Spleen (tissue), 11 donors: ENCODE data around the gene GSG1L. TPM values are rescaled to one million over a fixed set of nuclear protein-coding genes. Genes with fewer than 3 reads are reported as not detected.
A peak's percentile ranks its signal among the peaks of the same experiment; 100 is the strongest.

Source experiments
- DNase-seq: peaks from one replicate; pipeline ENCODE4 v3.0.0-alpha.2; 2020
- H3K27ac ChIP-seq, 8 donors: fragments of 200-600 bp; sonication (generic) in 7 of 8; 1 replicate in 4 of 8; 2 replicates in 4 of 8; pipeline versions ENCODE4 v1.5.0 to v1.8.0; 2016 to 2021; ENCODE audit warnings: inconsistent platforms in 4 of 8, mild to moderate bottlenecking in 4 of 8, moderate library complexity in 1 of 8
- H3K27me3 ChIP-seq, 7 donors: fragments of 200-600 bp; sonication (generic) in 6 of 7; replicated peaks in 1 of 7; 1 replicate in 4 of 7; 2 replicates in 3 of 7; pipeline versions ENCODE4 v1.5.0 to v1.8.0; 2016 to 2021; ENCODE audit warnings: inconsistent platforms in 3 of 7, mild to moderate bottlenecking in 1 of 7
- H3K36me3 ChIP-seq, 6 donors: fragments of 200-600 bp; sonication (generic) in 5 of 6; 1 replicate in 4 of 6; 2 replicates in 2 of 6; pipeline versions ENCODE4 v1.5.0 to v1.8.0; 2016 to 2021; ENCODE audit warnings: inconsistent platforms in 2 of 6
- H3K4me1 ChIP-seq, 6 donors: fragments of 200-600 bp; sonication (generic) in 5 of 6; 1 replicate in 3 of 6; 2 replicates in 3 of 6; pipeline versions ENCODE4 v1.5.0 to v1.8.0; 2016 to 2021; ENCODE audit warnings: inconsistent platforms in 3 of 6
- H3K4me3 ChIP-seq, 8 donors: fragments of 200-600 bp; sonication (generic) in 7 of 8; 1 replicate in 4 of 8; 2 replicates in 4 of 8; pipeline versions ENCODE4 v1.5.0 to v1.8.0; 2016 to 2021; ENCODE audit warnings: inconsistent platforms in 4 of 8, mild to moderate bottlenecking in 4 of 8, moderate library complexity in 2 of 8
- H3K9me3 ChIP-seq, 8 donors: fragments of 200-600 bp; sonication (generic) in 7 of 8; 1 replicate in 4 of 8; 2 replicates in 4 of 8; pipeline versions ENCODE4 v1.5.0 to v1.8.0; 2016 to 2021; ENCODE audit warnings: inconsistent platforms in 4 of 8
- CTCF ChIP-seq, 11 experiments: fragments of 200-600 bp in 7 of 11; fragments of 450-650 bp in 4 of 11; sonication (generic) in 4 of 11; IDR thresholded peaks in 8 of 11; conservative IDR thresholded peaks in 3 of 11; 1 replicate in 7 of 11; 2 replicates in 4 of 11; pipeline versions ENCODE4 v1.4.0 to v1.8.0; 2016 to 2021; ENCODE audit warnings: antibody characterized with exemption in 11 of 11, inconsistent platforms in 4 of 11, mild to moderate bottlenecking in 1 of 11
- POLR2A ChIP-seq, 3 donors: fragments of 450-650 bp; IDR thresholded peaks; one replicate each; pipeline ENCODE4 v1.5.1; 2017; ENCODE audit warnings: antibody characterized with exemption in 3 of 3, mild to moderate bottlenecking in 1 of 3
- POLR2AphosphoS5 ChIP-seq, 3 donors: sonication (generic); formaldehyde crosslinking; IDR thresholded peaks; one replicate each; pipeline ENCODE4 v1.5.1; 2017; ENCODE audit warnings: antibody characterized with exemption in 3 of 3
- WGBS, 5 donors: extraction: QIAGEN DNeasy Blood & Tissue Kit in 3 of 5; methylation state at CpG; one replicate each; pipeline versions ENCODE4 v1.1.5 to v1.1.7; 2013 to 2018; 5-methylcytosine and 5-hydroxymethylcytosine counted together
- intact Hi-C: fragments of 100-400 bp; cut with DNase I; formaldehyde crosslinking; loops from one replicate; pipeline ENCODE4 v1.15.0; 2023; ENCODE audit warnings: low total_unique reads
- polyA plus RNA-seq, 3 donors: library from polyadenylated mRNA; stranded (reverse); fragments of 200-250 nt; gene quantifications; one replicate each; pipeline ENCODE4 v1.2.1, GENCODE V29; 2013
- total RNA-seq, 7 donors: library from RNA; depleted of rRNA in 3 of 7; stranded (reverse); fragments of >200 nt in 3 of 7; fragmentation: NEBNext Ultra II Directional in 4 of 7; extraction: Animal tissue kit (Norgen Biotek cat#: 25700) in 4 of 7; gene quantifications; one replicate each; pipeline versions ENCODE4 v1.1.0 to v1.2.1, GENCODE V29; 2016 to 2021
- donor health status: healthy with polysubstance abuse.
- donor health status: DM: no; HTN: no; CAD: no; lungs with moderate emphysema.
- donor health status: DM: no; HTN: no; CAD: no.
- donor health status: Bipolar disorder and iron deficiency.
- donor health status: healthy.
- donor health status: DM: no; HTN: no; CAD: no.
- donor health status: DM: yes; HTN: yes; CAD: no.

GSG1L gene
- total and polyA plus RNA-seq, 10 donors, result 0.22 to 0.58 (median 0.43) TPM; not detected in 6

DNA sequence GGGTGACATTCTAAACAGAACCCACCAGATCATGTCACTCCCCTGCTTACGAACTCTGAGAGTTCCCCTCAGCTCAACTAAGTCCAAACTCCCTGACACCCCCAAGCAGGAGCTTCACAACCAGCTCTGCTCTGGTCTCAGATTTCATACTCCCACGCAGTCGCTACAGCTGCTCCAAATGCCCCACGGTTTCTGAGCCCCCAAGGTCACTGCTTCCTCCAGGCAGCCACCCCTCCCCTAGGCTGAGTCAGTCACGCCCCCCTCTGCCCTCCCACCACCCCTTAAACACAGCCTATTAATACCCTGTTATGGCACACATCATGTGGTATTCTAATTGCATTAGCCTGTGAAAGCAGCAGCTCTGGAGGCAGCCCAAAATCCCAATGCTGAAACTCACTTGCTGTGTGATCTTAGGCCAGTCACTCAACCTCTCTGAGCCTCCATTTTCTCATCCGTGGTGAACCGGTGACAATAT lies 51.5 kb downstream of the GSG1L start:
- Histone ChIP-seq H3K27ac (peak overlapping the region in 4 of 8 donors; percentile 28 to 61 (median 42)), H3K4me3 (no peak overlapping the region), H3K36me3 (no peaks in the 10 kb centered on the region), H3K9me3 (no peaks in the 10 kb centered on the region), H3K4me1 (peaks cover 0 to 22% (median 3%) of the 10 kb centered on the region in 6 donors), H3K27me3 (peaks cover 0 to 48% (median 0%) of the 10 kb centered on the region in 7 donors)
- TF ChIP-seq POLR2A (IDR thresholded peaks at IDR 0.05), result no peak
- peak in 1 of 3 donors; percentile 28 for TF ChIP-seq POLR2AphosphoS5 (IDR thresholded peaks at IDR 0.05)
- TF ChIP-seq CTCF (IDR thresholded peaks at IDR 0.05 in 8 of 11, conservative IDR thresholded peaks at IDR 0.05 in 3 of 11), result no peak
- DNase-seq, result no peak
- intact Hi-C loops, result no loop called here
- WGBS, 5 donors, result 54 to 64% (median 57%) methylated on average over 7 of the region's 7 CpGs

DNA sequence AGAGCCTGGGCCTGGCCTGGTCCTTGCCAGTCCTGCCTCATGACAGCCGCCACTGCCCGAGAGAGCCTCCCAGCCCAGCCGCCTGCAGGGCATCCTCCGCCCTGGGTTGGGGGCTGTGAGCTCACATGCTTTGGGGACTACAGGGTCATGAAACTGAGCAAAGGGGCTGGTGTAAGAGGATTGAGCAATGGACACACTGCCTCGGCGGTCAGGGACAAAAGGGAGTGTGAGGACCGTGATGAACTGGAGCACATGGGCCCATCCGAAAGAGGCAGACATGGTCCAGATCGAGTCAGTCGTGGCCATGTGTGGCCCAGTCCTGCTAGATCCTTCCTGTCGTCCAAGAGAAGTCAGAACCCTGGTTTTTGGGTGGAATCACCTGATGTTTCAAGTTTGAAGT lies 52.3 kb downstream of the GSG1L start:
- H3K27ac ChIP-seq, result peak overlapping the region in 6 of 8 donors; percentile 16 to 61 (median 30)

GRCh38 chr16:28010671-28011070 lies 52.8 kb downstream of the GSG1L start:
- no peak for TF ChIP-seq POLR2AphosphoS5 (IDR thresholded peaks at IDR 0.05)
- TF ChIP-seq POLR2A (IDR thresholded peaks at IDR 0.05), result no peak
- TF ChIP-seq CTCF (IDR thresholded peaks at IDR 0.05 in 8 of 11, conservative IDR thresholded peaks at IDR 0.05 in 3 of 11), result no peak
- intact Hi-C loops, result no loop called here
- Histone ChIP-seq H3K36me3 (no peaks in the 10 kb centered on the region), H3K4me3 (no peak overlapping the region), H3K27ac (peak overlapping the region in 6 of 8 donors; percentile 16 to 61 (median 30)), H3K9me3 (no peaks in the 10 kb centered on the region), H3K4me1 (peaks cover 0 to 22% (median 3%) of the 10 kb centered on the region in 6 donors), H3K27me3 (peaks cover 0 to 44% (median 0%) of the 10 kb centered on the region in 7 donors)
- no peak for DNase-seq
- whole genome bisulfite sequencing, 5 donors, result 22 to 38% (median 33%) methylated on average over 6 to 9 of the region's 9 CpGs

More for the DNA sequence above, 52.3 kb downstream of the GSG1L start:
- peaks cover 0 to 22% (median 3%) of the 10 kb centered on the region in 6 donors for H3K4me1 ChIP-seq
- H3K36me3 ChIP-seq, result no peaks in the 10 kb centered on the region
- no peak for DNase-seq
- whole genome bisulfite sequencing, 5 donors, result 75 to 87% (median 83%) methylated on average over 10 to 11 of the region's 11 CpGs
- peaks cover 0 to 48% (median 0%) of the 10 kb centered on the region in 7 donors for H3K27me3 ChIP-seq
- no peaks in the 10 kb centered on the region for H3K9me3 ChIP-seq
- H3K4me3 ChIP-seq, result no peak overlapping the region
- intact Hi-C loops, result no loop called here
- TF ChIP-seq POLR2AphosphoS5 (IDR thresholded peaks at IDR 0.05), result no peak
- TF ChIP-seq POLR2A (IDR thresholded peaks at IDR 0.05), result no peak
- TF ChIP-seq CTCF (IDR thresholded peaks at IDR 0.05 in 8 of 11, conservative IDR thresholded peaks at IDR 0.05 in 3 of 11), result no peak

- Histone ChIP-seq H3K27me3 (peaks cover 0 to 37% (median 0%) of the 10 kb centered on the region in 7 donors), H3K4me1 (peaks cover 0 to 22% (median 3%) of the 10 kb centered on the region in 6 donors), H3K36me3 (no peaks in the 10 kb centered on the region), H3K9me3 (no peaks in the 10 kb centered on the region), H3K27ac (peak overlapping the region in 1 of 8 donors; percentile 21), H3K4me3 (no peak overlapping the region)
- DNase-seq, result peak; percentile 38
- intact Hi-C loops, result no loop called here
- 62 to 74% (median 70%) methylated on average over 17 of the region's 17 CpGs for WGBS, 5 donors
- TF ChIP-seq CTCF (IDR thresholded peaks at IDR 0.05 in 8 of 11, conservative IDR thresholded peaks at IDR 0.05 in 3 of 11) (no peak), POLR2A (IDR thresholded peaks at IDR 0.05) (no peak), POLR2AphosphoS5 (IDR thresholded peaks at IDR 0.05) (no peak)
Measured at GRCh38 chr16:28009586-28010373, 53.7 kb downstream of the GSG1L start.
